Stomach smooth muscle (tissue), 2 donors: ENCODE data around the gene DDX1.

Experiments used
- H3K27ac ChIP-seq: one replicate; pipeline ENCODE4 v1.7.0; 2013; ENCODE audit warnings: mild to moderate bottlenecking, low read length, inconsistent platforms
- H3K27me3 ChIP-seq, 2 donors: one replicate each; pipeline ENCODE4 v1.7.0; 2013; ENCODE audit warnings: low read length in 2 of 2; ENCODE audit not compliant: insufficient read depth in 2 of 2, control insufficient read depth in 1 of 2
- H3K36me3 ChIP-seq, 2 donors: one replicate each; pipeline ENCODE4 v1.7.0; 2013; ENCODE audit warnings: low read length in 2 of 2; ENCODE audit not compliant: control insufficient read depth in 2 of 2, insufficient read depth in 2 of 2
- H3K4me1 ChIP-seq: one replicate; pipeline ENCODE4 v1.7.0; 2013; ENCODE audit warnings: low read length; ENCODE audit not compliant: control insufficient read depth, insufficient read depth
- H3K4me3 ChIP-seq, 2 donors: one replicate each; pipeline ENCODE4 v1.7.0; 2013; ENCODE audit warnings: low read length in 2 of 2
- H3K9ac ChIP-seq, 2 donors: one replicate each; pipeline ENCODE4 v1.7.0; 2013; ENCODE audit warnings: low read length in 2 of 2, mild to moderate bottlenecking in 1 of 2
- H3K9me3 ChIP-seq, 2 donors: one replicate each; pipeline ENCODE4 v1.7.0; 2013; ENCODE audit warnings: low read length in 2 of 2; ENCODE audit not compliant: control insufficient read depth in 2 of 2
- donor health status: healthy.
- donor health status: Pancreatic carcinoma.

DDX1 gene

GRCh38 chr2:15623898-15624541 lies 32.4 kb downstream of the DDX1 start:
- no peaks in the 10 kb centered on the region for H3K9me3 ChIP-seq
- no peaks in the 10 kb centered on the region for H3K4me1 ChIP-seq
- no peaks in the 10 kb centered on the region for H3K27me3 ChIP-seq
- peaks cover 31 to 46% of the 10 kb centered on the region in 2 donors for H3K36me3 ChIP-seq
- H3K9ac ChIP-seq = no peak overlapping the region
- H3K4me3 ChIP-seq = no peak overlapping the region
- H3K27ac ChIP-seq = no peak overlapping the region

- no peak overlapping the region for H3K9ac ChIP-seq
- H3K4me1 ChIP-seq = no peaks in the 10 kb centered on the region
- H3K27ac ChIP-seq = no peak overlapping the region
- H3K27me3 ChIP-seq = no peaks in the 10 kb centered on the region
- H3K4me3 ChIP-seq = no peak overlapping the region
- no peaks in the 10 kb centered on the region for H3K9me3 ChIP-seq
- H3K36me3 ChIP-seq = peaks cover 28 to 41% of the 10 kb centered on the region in 2 donors
Measured at GRCh38 chr2:15624903-15625302, 33.2 kb downstream of the DDX1 start.

DNA sequence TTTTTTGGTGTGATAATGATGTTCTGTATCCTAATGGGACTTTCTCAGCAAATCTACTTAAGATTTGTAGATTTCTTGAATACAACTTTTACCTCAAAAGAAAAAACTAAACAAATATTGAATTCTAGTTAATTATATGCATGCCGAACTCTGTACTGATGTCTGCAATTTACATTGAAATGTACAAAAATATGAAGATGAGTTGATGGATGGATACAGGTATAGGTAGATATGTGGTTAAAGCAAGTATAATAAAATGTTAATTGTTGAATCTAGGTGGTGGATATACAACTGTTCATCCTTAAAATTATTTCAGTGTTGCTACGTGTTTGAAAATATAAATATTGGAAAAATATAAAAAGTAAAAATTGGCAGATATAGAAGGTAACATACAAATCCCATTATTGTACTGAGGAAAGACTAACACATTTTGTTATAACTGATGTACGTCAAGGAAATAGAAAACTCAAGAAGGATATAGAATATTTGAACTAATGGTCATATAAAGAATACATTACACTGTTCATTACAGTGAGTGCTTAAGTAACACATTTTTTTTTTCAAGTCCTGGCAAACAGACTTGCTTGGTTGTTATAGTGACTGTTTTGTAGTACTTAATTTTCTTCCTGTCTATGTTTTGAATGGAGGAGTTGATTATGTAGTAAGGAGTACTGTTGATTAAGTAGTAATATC lies 33.8 kb downstream of the DDX1 start:
- Histone ChIP-seq H3K27ac (no peak overlapping the region), H3K36me3 (peaks cover 30 to 37% of the 10 kb centered on the region in 2 donors), H3K4me3 (no peak overlapping the region), H3K27me3 (no peaks in the 10 kb centered on the region), H3K4me1 (no peaks in the 10 kb centered on the region), H3K9me3 (no peaks in the 10 kb centered on the region), H3K9ac (no peak overlapping the region)

- no peak overlapping the region for H3K9ac ChIP-seq
- H3K4me3 ChIP-seq = no peak overlapping the region
- H3K36me3 ChIP-seq = peaks cover 26 to 37% of the 10 kb centered on the region in 2 donors
- no peaks in the 10 kb centered on the region for H3K4me1 ChIP-seq
- H3K27me3 ChIP-seq = no peaks in the 10 kb centered on the region
- H3K27ac ChIP-seq = no peak overlapping the region
- no peaks in the 10 kb centered on the region for H3K9me3 ChIP-seq
Measured at GRCh38 chr2:15626126-15626525, 34.5 kb downstream of the DDX1 start.

DNA sequence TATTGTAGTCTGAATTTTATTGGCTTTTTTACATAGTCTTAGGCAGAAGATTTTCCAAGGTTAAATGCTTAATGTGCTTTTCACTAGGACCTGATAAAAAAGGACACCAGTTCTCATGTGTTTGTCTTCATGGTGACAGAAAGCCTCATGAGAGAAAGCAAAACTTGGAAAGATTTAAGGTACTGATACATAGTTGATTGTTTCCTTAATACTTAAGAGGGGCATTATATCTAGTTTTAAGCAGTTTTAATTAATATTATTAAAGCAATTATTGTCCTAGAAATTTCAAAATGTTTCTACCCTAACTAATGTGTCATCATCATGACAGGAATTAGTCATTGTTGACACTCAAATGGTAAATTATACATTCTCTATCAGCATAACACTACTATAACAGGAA lies 35.3 kb downstream of the DDX1 start:
- Histone ChIP-seq H3K27ac (no peak overlapping the region), H3K36me3 (peaks cover 29 to 38% of the 10 kb centered on the region in 2 donors), H3K4me3 (no peak overlapping the region), H3K4me1 (no peaks in the 10 kb centered on the region), H3K9me3 (no peaks in the 10 kb centered on the region), H3K27me3 (no peaks in the 10 kb centered on the region), H3K9ac (no peak overlapping the region)

GRCh38 chr2:15627817-15628684 lies 36.4 kb downstream of the DDX1 start:
- H3K9me3 ChIP-seq = no peaks in the 10 kb centered on the region
- no peak overlapping the region for H3K9ac ChIP-seq
- peaks cover 35 to 40% of the 10 kb centered on the region in 2 donors for H3K36me3 ChIP-seq
- H3K27ac ChIP-seq = no peak overlapping the region
- no peaks in the 10 kb centered on the region for H3K4me1 ChIP-seq
- no peaks in the 10 kb centered on the region for H3K27me3 ChIP-seq
- no peak overlapping the region for H3K4me3 ChIP-seq

GRCh38 chr2:15628899-15629855 lies 37.5 kb downstream of the DDX1 start:
- Histone ChIP-seq H3K36me3 (peaks cover 32 to 36% of the 10 kb centered on the region in 2 donors), H3K27me3 (no peaks in the 10 kb centered on the region), H3K9me3 (no peaks in the 10 kb centered on the region), H3K27ac (no peak overlapping the region), H3K4me3 (no peak overlapping the region), H3K9ac (no peak overlapping the region), H3K4me1 (no peaks in the 10 kb centered on the region)

GRCh38 chr2:15630121-15630977 lies 38.7 kb downstream of the DDX1 start:
- H3K36me3 ChIP-seq = peaks cover 25 to 29% of the 10 kb centered on the region in 2 donors
- no peak overlapping the region for H3K27ac ChIP-seq
- no peaks in the 10 kb centered on the region for H3K27me3 ChIP-seq
- no peak overlapping the region for H3K9ac ChIP-seq
- H3K4me3 ChIP-seq = no peak overlapping the region
- no peaks in the 10 kb centered on the region for H3K9me3 ChIP-seq
- H3K4me1 ChIP-seq = no peaks in the 10 kb centered on the region

DNA sequence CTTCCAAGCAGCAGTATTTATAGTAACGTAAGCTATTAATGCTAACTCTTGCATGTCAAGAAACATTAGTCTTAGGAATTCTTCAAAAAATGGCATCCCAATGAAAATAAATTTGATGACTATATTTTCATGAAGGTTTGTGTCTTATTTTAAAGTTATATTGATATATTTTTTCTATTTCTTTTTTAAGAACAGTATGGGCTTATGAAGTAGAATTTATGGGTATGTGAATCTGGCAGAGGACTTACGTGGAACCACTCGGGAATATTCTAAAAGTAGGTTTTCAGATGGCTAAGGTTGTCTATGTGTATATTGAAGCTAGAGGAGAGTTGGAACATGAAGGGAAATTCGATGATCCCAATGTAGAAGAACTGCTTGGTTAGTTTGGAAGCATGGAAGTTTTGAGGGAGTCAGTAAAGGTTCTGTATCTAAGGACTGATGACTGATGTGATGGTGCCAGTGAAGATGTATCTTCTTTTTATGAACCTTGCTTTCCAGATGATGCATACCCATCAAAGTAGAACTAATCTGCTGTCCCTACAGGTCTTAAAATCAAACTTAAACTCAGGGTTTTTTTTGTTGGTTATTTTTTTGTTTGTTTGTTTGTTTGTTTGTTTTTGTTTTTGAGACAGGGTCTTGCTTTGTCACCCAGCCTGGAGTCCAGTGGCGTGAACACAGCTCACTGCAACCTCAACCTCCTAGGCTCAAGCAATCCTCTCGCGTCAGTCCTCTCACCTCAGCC lies 39.5 kb downstream of the DDX1 start:
- Histone ChIP-seq H3K27ac (no peak overlapping the region), H3K4me3 (no peak overlapping the region), H3K36me3 (peaks cover 25 to 29% of the 10 kb centered on the region in 2 donors), H3K4me1 (no peaks in the 10 kb centered on the region), H3K27me3 (no peaks in the 10 kb centered on the region), H3K9me3 (no peaks in the 10 kb centered on the region), H3K9ac (no peak overlapping the region)
